Measurements from ENCODE around the gene RNF5. TPM values are rescaled to one million over a fixed set of nuclear protein-coding genes. Genes with fewer than 3 reads are reported as not detected.

The RNF5 gene
- total and polyA plus RNA-seq, 9 of the 15 experiments (the other 6 are each of a cell fraction or from before 2014, with no cell fraction given) = 62.2 to 245 (median 129) TPM

- TF ChIP-seq SIN3A (IDR thresholded peaks at IDR 0.05; ENCODE audit: borderline replicate concordance in 2 of 2, control insufficient read depth in 1 of 2, low read depth in 2 of 2, low read length in 2 of 2) (peak in 1 of 2 experiments; percentile 43; a peak in 1 of 4 replicates), PRDM10 (IDR thresholded peaks at IDR 0.05; ENCODE audit: partially characterized antibody) (peak; percentile 10), ZNF318 (IDR thresholded peaks at IDR 0.05; ENCODE audit: borderline replicate concordance in 1 of 2, low read depth in 1 of 2) (no peak), ATF1 (CRISPR knock-in tag; IDR thresholded peaks at IDR 0.05) (no peak), ATF1 (tag; IDR thresholded peaks at IDR 0.05) (no peak), SMARCE1 (IDR thresholded peaks at IDR 0.05) (peak; percentile 48)
Observed at GRCh38 chr6:32175322-32175710, 2.9 kb upstream of the RNF5 start (continued).

Data from K562 (cell line).